Peyer's patch (tissue), 4 donors: ENCODE results near the gene WFIKKN2. TPM values are rescaled to one million over a fixed set of nuclear protein-coding genes. Genes with fewer than 3 reads are reported as not detected.

Experiments used
- DNase-seq, 3 donors: peaks; one replicate each; pipeline ENCODE4 v3.0.0-alpha.2; 2017 to 2019
- H3K27ac ChIP-seq, 4 donors: fragments of 200-600 bp; sonication (generic); one replicate each; pipeline ENCODE4 v1.5.1; 2016 to 2019
- H3K27me3 ChIP-seq, 2 donors: fragments of 200-600 bp; sonication (generic); one replicate each; pipeline ENCODE4 v1.5.1; 2019
- H3K36me3 ChIP-seq, 3 donors: fragments of 200-600 bp; sonication (generic); one replicate each; pipeline ENCODE4 v1.5.1; 2016 to 2019
- H3K4me1 ChIP-seq, 4 donors: fragments of 200-600 bp; sonication (generic); one replicate each; pipeline ENCODE4 v1.5.1; 2016 to 2019
- H3K4me3 ChIP-seq, 4 donors: fragments of 200-600 bp; sonication (generic); 1 replicate in 3 of 4; 2 replicates in 1 of 4; pipeline ENCODE4 v1.5.1; 2016 to 2019; ENCODE audit warnings: mild to moderate bottlenecking in 1 of 4
- H3K9me3 ChIP-seq, 4 donors: fragments of 200-600 bp; sonication (generic); one replicate each; pipeline ENCODE4 v1.5.1; 2016 to 2019; ENCODE audit warnings: mild to moderate bottlenecking in 1 of 4
- CTCF ChIP-seq, 6 experiments: fragments of 450-650 bp in 4 of 6; fragments of 200-600 bp in 2 of 6; sonication (generic) in 1 of 6; IDR thresholded peaks; one replicate each; pipeline ENCODE4 v1.5.1; 2017 to 2019; ENCODE audit warnings: antibody characterized with exemption in 6 of 6, mild to moderate bottlenecking in 3 of 6, moderate library complexity in 1 of 6
- POLR2A ChIP-seq, 2 donors: fragments of 450-650 bp; IDR thresholded peaks; one replicate each; pipeline ENCODE4 v1.5.1; 2017; ENCODE audit warnings: antibody characterized with exemption in 2 of 2, mild to moderate bottlenecking in 2 of 2, moderate library complexity in 2 of 2
- total RNA-seq, 4 donors: library from RNA; depleted of rRNA; stranded (reverse); fragments of >200 nt; gene quantifications; one replicate each; pipeline ENCODE4 v1.1.0, GENCODE V29; 2016

The WFIKKN2 gene
- total RNA-seq, 4 donors from 2014 or later, result not detected

- Histone ChIP-seq H3K36me3 (peaks cover 0 to 22% (median 0%) of the 10 kb centered on the region in 3 donors), H3K27me3 (no peaks in the 10 kb centered on the region), H3K9me3 (no peaks in the 10 kb centered on the region), H3K4me3 (peak within 1 kb of the TSS; percentile 82 to 99 (median 96)), H3K27ac (peak within 1 kb of the TSS; percentile 95 to 100 (median 99)), H3K4me1 (peaks cover 0 to 14% (median 3%) of the 10 kb centered on the region in 4 donors)
- peak; percentile 95 to 99 (median 98) for DNase-seq
- TF ChIP-seq CTCF (IDR thresholded peaks at IDR 0.05), result peak in 1 of 6 experiments; percentile 9
- peak; percentile 98 to 100 for TF ChIP-seq POLR2A (IDR thresholded peaks at IDR 0.05)
Observed at GRCh38 chr17:50866261-50866949, 31.0 kb downstream of the WFIKKN2 start, which contains the start of gene TOB1. TSS of gene TOB1 (minus strand) at chr17:50866354. CDS start at chr17:50864017, 2,337 bp downstream.

- Histone ChIP-seq H3K4me1 (peaks cover 0 to 19% (median 3%) of the 10 kb centered on the region in 4 donors), H3K27ac (peak overlapping the region; percentile 95 to 100 (median 99)), H3K4me3 (peak overlapping the region; percentile 82 to 99 (median 96)), H3K27me3 (no peaks in the 10 kb centered on the region), H3K9me3 (no peaks in the 10 kb centered on the region), H3K36me3 (peaks cover 0 to 17% (median 0%) of the 10 kb centered on the region in 3 donors)
- TF ChIP-seq CTCF (IDR thresholded peaks at IDR 0.05) (no peak), POLR2A (IDR thresholded peaks at IDR 0.05) (no peak)
- peak; percentile 67 to 84 (median 81) for DNase-seq
Observed at GRCh38 chr17:50866950-50867362, 31.6 kb downstream of the WFIKKN2 start.

GRCh38 chr17:50867363-50868139, 32.2 kb downstream of the WFIKKN2 start:
- TF ChIP-seq POLR2A (IDR thresholded peaks at IDR 0.05), result peak; percentile 88 to 96
- TF ChIP-seq CTCF (IDR thresholded peaks at IDR 0.05), result no peak
- Histone ChIP-seq H3K4me3 (peak overlapping the region; percentile 82 to 99 (median 96)), H3K9me3 (no peaks in the 10 kb centered on the region), H3K27ac (peak overlapping the region; percentile 95 to 100 (median 99)), H3K4me1 (peaks cover 0 to 25% (median 3%) of the 10 kb centered on the region in 4 donors), H3K27me3 (no peaks in the 10 kb centered on the region), H3K36me3 (peaks cover 0 to 11% (median 0%) of the 10 kb centered on the region in 3 donors)
- peak; percentile 95 to 97 (median 95) for DNase-seq

GRCh38 chr17:50868140-50868438, 32.7 kb downstream of the WFIKKN2 start:
- no peak for TF ChIP-seq CTCF (IDR thresholded peaks at IDR 0.05)
- no peak for TF ChIP-seq POLR2A (IDR thresholded peaks at IDR 0.05)
- H3K4me1 ChIP-seq, result peaks cover 0 to 25% (median 3%) of the 10 kb centered on the region in 4 donors
- no peaks in the 10 kb centered on the region for H3K27me3 ChIP-seq
- H3K9me3 ChIP-seq, result no peaks in the 10 kb centered on the region
- peak overlapping the region; percentile 95 to 100 (median 99) for H3K27ac ChIP-seq
- DNase-seq, result no peak
- H3K36me3 ChIP-seq, result peaks cover 0 to 6% (median 0%) of the 10 kb centered on the region in 3 donors
- H3K4me3 ChIP-seq, result peak overlapping the region; percentile 82 to 99 (median 96)

GRCh38 chr17:50868602-50869001, 33.2 kb downstream of the WFIKKN2 start:
- Histone ChIP-seq H3K27ac (peak overlapping the region in 3 of 4 donors; percentile 99 to 100 (median 99)), H3K4me3 (peak overlapping the region in 3 of 4 donors; percentile 82 to 99 (median 96)), H3K4me1 (peaks cover 0 to 20% (median 3%) of the 10 kb centered on the region in 4 donors), H3K9me3 (no peaks in the 10 kb centered on the region), H3K36me3 (peaks cover 0 to under 1% (median 0%) of the 10 kb centered on the region in 3 donors), H3K27me3 (no peaks in the 10 kb centered on the region)
- no peak for DNase-seq
- TF ChIP-seq POLR2A (IDR thresholded peaks at IDR 0.05), result no peak
- no peak for TF ChIP-seq CTCF (IDR thresholded peaks at IDR 0.05)
